GM13976 (cell line): ENCODE data around the gene ZNF135.
A peak's percentile ranks its signal among the peaks of the same experiment; 100 is the strongest.

ENCODE experiments used
- DNase-seq: peaks from one replicate; pipeline ENCODE4 v3.0.0; 2012; ENCODE audit warnings: low spot score
- CTCF ChIP-seq: IDR thresholded peaks from 2 replicates; pipeline ENCODE4 v1.5.1; 2012; ENCODE audit warnings: borderline replicate concordance, mild to moderate bottlenecking; ENCODE audit not compliant: insufficient read depth; ENCODE audit errors: extremely low read depth, missing control alignments, control extremely low read depth
- in situ Hi-C: fragments of 300-500 bp; cut with MboI; formaldehyde crosslinking; loops from one replicate; pipeline ENCODE4 v1.12.0; 2022; ENCODE audit warnings: low sequenced_read_pairs, mixed read lengths, inconsistent platforms; ENCODE audit not compliant: unreplicated experiment

The ZNF135 gene

GRCh38 chr19:58097781-58098681 is 38.9 kb downstream of the ZNF135 start, which contains the start of gene ZSCAN18:
TSS of gene ZSCAN18 (minus strand) at chr19:58098231. CDS start at chr19:58090267, 7,964 bp downstream.
- in situ Hi-C loops, result no loop called here
- TF ChIP-seq CTCF, result no peak
- DNase-seq, result peak; percentile 98

DNA sequence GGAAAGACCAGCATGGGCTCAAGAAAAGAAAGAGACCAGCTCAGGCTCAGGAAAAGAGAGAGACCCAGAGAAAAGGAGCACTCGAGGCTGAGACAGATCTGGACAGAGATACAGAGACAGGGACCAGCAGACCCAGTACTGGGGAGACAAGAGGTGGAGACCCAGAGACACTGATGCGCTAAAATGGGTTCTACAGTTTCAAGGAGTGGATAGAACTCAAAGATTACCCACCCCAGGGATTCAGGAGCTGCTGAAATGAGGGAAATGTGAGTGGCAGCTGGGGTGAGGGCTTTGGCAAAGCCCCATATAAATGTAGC is 39.6 kb downstream of the ZNF135 start:
- TF ChIP-seq CTCF, result no peak
- no peak for DNase-seq
- in situ Hi-C loops, result no loop called here

- TF ChIP-seq CTCF, result no peak
- no peak for DNase-seq
- in situ Hi-C loops, result no loop called here
These were observed 48.9 kb downstream of the ZNF135 start for GRCh38 chr19:58107778-58108545.

GRCh38 chr19:58108546-58108817 is 49.4 kb downstream of the ZNF135 start:
- no peak for TF ChIP-seq CTCF
- in situ Hi-C loops, result no loop called here
- no peak for DNase-seq

DNA sequence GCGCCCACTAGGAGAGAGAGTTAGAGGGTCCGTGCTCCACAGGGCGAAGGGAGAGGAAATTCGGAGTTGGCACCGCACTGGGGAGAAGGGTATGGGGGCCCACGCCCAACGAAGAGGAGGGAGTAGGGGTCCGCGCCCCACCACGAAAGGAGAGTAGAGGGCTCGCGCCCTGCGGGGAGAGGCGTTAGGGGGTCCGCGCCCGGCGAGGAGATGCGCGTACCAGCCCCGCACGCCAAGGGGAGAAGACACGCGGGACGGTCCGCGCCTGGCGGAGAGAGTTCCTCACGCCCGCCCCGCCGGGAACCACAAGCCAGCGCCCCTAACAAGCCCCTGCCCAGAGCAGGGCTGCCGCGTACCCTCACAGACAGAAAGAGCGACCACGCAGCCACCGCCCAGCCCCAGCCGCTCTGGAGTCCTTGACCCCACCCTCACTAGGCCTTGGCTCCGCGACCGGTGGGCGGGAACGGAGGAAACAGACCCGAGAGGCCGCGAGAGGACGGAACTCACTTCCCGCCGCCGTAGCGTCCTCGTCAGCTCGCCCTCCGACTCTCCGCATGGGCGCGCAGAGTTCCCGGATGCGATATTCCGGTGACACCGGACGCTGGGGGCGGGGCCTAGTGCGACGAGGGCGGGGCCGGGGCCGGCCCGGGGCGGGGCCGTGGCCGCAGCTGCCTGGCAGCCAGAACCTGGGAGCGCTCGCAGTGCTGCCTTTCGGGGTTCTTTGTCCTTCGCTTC is 58.9 kb downstream of the ZNF135 start:
- DNase-seq, result no peak
- in situ Hi-C loops, result no loop called here
- TF ChIP-seq CTCF, result no peak

DNA sequence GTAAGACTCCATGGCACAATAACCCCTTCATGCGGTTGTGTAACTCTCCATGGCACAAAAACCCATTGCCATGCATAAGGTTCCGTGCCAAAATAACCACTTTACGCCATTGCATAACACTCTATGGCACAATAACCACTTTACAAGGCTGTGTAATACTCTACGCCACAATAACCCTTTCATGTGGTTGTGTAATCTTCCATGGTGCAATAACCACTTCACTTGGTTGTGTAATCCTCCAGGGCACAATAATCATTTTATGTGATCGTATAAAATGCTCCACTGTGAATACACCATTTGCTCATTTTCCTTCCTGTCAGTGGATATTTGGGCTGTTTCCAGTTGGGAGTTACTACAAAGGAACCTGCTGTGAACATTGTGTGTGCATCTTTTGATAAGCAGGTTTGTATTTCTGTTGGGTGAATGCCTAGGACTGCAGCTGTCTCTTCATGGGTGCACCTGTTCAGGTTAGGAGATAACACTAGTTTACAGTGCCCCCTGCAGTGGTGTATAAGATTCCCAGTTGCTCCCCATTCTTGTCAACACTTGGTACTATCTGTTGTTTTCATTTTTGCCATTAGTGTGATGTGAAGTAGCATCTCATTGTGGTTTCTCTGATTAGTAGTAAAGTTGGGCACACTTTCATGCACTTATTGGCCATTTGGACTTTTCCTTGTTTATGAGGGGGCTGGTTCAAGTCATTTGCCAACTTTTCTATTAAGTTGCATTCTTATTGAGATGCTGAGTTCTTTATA is 60.1 kb downstream of the ZNF135 start:
- no peak for DNase-seq
- no peak for TF ChIP-seq CTCF
- in situ Hi-C loops, result no loop called here
